Measurements from ENCODE around the gene HJURP. TPM values are rescaled to one million over a fixed set of nuclear protein-coding genes. Genes with fewer than 3 reads are reported as not detected.

HJURP gene
- total and polyA plus RNA-seq, 9 of the 15 experiments (the other 6 are each of a cell fraction or from before 2014, with no cell fraction given) = 13.8 to 102 (median 28.3) TPM

DNA sequence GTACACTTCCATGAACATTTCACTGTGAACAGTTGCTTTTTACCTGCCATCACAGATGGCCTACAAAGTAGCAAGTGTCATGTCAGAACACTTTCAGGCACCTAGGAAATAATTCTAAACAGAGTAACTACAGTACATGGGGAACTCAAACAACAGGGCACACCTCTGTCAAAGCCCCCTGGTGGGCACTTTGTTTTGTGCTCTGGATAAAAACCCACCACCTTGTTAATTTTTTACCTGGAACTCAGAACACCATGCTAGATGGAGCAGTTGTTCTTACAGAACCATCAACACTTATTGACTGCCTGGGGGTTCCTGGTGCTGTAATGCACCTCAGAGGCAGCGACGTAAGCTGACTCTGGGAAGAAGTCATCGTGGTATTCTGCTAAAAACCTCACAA, 11.5 kb upstream of the HJURP start:
- H3K79me2 ChIP-seq (ENCODE audit: control insufficient read depth, insufficient read depth, low read length) = peaks cover 19% of the 10 kb centered on the region
- no peak overlapping the region for H3K4me3 ChIP-seq
- peaks cover 3% of the 10 kb centered on the region; the same call in 1 of the 2 replicates for H3K9me3 ChIP-seq (replicated peaks; ENCODE audit: control insufficient read depth, insufficient read depth, low read depth, low read length)
- H3K36me3 ChIP-seq (ENCODE audit: control insufficient read depth, insufficient read depth, low read length) = peaks cover 18% of the 10 kb centered on the region
- H3K9me1 ChIP-seq (ENCODE audit: control insufficient read depth, insufficient read depth, low read length) = no peaks in the 10 kb centered on the region
- no peaks in the 10 kb centered on the region for H3K27me3 ChIP-seq (ENCODE audit: control insufficient read depth in 2 of 2, insufficient read depth in 2 of 2, low read length in 2 of 2)
- no peak overlapping the region for H3K27ac ChIP-seq (ENCODE audit: extremely low read depth, low read depth, low read length)
- no peak overlapping the region for H3K4me2 ChIP-seq (ENCODE audit: insufficient read depth, low read length)
- H3K4me1 ChIP-seq (replicated peaks in 1 of 2; ENCODE audit: control insufficient read depth in 2 of 2, insufficient read depth in 2 of 2, low read length in 2 of 2) = peaks cover 0 to 6% of the 10 kb centered on the region in 2 experiments; a peak in 3 of 5 replicates
- TF ChIP-seq MCM2 (IDR thresholded peaks at IDR 0.05; ENCODE audit: low read depth) (no peak), NFATC3 (IDR thresholded peaks at IDR 0.05) (no peak), POLR2AphosphoS2 (IDR thresholded peaks at IDR 0.05; ENCODE audit: low read length) (no peak), CTCF (IDR thresholded peaks at IDR 0.05 in 2 of 3, conservative IDR thresholded peaks at IDR 0.05 in 1 of 3; ENCODE audit: insufficient read depth in 2 of 3, low read depth in 1 of 3, low read length in 3 of 3) (peak in 1 of 3 experiments; percentile 39; a peak in 1 of 6 replicates), NCOA1 (IDR thresholded peaks at IDR 0.05; ENCODE audit: low read depth) (no peak), MAFG (tag; conservative IDR thresholded peaks at IDR 0.05) (no peak)
- TF ChIP-seq, protein P1, sequence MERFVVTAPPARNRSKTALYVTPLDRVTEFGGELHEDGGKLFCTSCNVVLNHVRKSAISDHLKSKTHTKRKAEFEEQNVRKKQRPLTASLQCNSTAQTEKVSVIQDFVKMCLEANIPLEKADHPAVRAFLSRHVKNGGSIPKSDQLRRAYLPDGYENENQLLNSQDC (CRISPR knock-in tag; IDR thresholded peaks at IDR 0.05) = no peak
- ChIA-PET CTCF (ENCODE audit: low intra/inter-chr PET ratio) (no interaction called here), POLR2A (no interaction called here)
- WGBS (ENCODE audit: insufficient coverage, low coverage, missing lambda C conversion rate) = no CpG with 5 or more reads among the region's 3 CpGs
- no peak overlapping the region for H3K9ac ChIP-seq (ENCODE audit: insufficient read depth in 1 of 2, low read depth in 2 of 2, low read length in 2 of 2)
- no peak overlapping the region for H2AFZ ChIP-seq (ENCODE audit: low read depth, low read length)
- no peaks in the 10 kb centered on the region for H4K20me1 ChIP-seq (replicated peaks; ENCODE audit: control insufficient read depth, insufficient read depth, low read length)
- ATAC-seq (peak; percentile 46; the same call in 2 of the 3 replicates), DNase-seq (ENCODE audit: extremely low read depth in 1 of 4, low spot score in 3 of 4) (peak in 2 of 4 experiments; percentile 15 to 23), FAIRE-seq (no peak)
- in situ Hi-C loops (cut with MboI) = loop anchor here (25.0 kb wide), 1 partner anchor 671 kb away; no protein-coding TSS in a partner anchor
- intact Hi-C loops (cut with micrococcal nuclease) = no loop called here
- BruUV-seq (replicated peaks) = no TSS peak

All from K562 (cell line).